ENCODE results near the gene KLK2.

KLK2 gene

DNA sequence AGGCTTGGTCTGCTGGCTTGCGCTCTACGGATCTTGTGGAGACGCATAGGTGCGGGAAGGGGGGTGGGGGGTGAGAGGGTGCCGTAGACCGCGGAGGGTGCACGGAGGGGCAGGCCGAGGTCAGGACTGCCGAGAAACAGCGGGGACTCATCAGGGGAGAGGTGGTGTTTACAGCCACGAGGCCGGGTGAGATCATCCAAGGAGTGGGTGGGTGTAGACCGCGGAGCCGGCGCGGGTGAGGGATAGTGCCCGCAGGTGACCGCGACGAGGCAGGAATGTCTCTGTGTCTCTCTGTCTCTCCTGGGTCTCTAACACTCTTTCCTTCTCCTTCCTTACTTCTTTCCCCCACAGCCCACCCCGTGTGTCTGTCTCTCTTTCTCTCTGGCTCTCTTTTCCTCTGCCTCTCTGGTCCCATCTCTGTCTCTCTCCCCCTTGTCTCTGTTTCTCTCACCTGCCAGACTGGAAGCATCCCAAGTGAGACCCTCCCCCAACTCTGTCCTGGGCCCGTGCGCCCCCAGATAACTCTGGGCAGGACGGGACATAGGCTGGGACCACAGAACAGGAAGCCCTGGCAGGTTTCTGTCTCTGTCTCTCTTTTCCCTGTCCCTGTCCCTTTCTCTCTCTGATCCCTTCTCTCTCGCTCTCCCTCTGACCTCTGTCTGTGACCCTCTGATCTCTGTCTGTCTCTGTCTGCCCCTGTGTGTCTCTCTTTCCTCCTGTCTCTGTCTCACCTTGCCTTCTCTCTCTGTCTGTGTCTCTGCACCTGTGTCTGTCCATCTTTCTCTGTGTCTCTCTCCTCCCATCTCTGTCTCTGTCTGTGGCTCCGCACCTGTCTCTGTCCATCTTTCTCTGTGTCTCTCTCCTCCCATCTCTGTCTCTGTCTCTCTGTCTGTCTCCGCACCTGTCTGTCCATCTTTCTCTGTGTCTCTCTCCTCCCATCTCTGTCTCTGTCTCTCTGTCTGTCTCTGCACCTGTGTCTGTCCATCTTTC, 39.8 kb downstream of the KLK2 start:
- TF ChIP-seq GATA3 (IDR thresholded peaks at IDR 0.05; ENCODE audit: low read depth, low read length) (no peak), GATA2 (IDR thresholded peaks at IDR 0.05; ENCODE audit: low read depth, low read length) (no peak)

DNA sequence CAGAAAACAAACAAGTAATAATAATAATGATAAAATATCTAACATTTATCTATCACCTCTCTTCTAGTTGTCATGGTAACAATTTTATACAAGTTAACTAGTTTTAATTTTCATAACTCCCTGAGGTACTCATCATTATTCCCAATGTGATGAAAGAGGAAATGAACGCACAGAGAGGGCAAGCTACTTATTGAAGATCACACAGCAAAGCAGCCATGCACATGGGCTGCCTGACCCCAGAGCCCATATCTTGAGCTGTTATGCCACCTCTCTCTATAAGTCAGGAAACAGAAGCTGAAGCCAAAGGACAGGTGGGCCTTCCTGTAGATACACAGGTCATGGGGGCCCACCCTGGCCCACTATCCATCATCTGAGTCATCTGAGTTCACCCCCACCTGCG, 42.8 kb downstream of the KLK2 start:
- TF ChIP-seq GATA3 (IDR thresholded peaks at IDR 0.05; ENCODE audit: low read depth, low read length) (no peak), GATA2 (IDR thresholded peaks at IDR 0.05; ENCODE audit: low read depth, low read length) (no peak)

DNA sequence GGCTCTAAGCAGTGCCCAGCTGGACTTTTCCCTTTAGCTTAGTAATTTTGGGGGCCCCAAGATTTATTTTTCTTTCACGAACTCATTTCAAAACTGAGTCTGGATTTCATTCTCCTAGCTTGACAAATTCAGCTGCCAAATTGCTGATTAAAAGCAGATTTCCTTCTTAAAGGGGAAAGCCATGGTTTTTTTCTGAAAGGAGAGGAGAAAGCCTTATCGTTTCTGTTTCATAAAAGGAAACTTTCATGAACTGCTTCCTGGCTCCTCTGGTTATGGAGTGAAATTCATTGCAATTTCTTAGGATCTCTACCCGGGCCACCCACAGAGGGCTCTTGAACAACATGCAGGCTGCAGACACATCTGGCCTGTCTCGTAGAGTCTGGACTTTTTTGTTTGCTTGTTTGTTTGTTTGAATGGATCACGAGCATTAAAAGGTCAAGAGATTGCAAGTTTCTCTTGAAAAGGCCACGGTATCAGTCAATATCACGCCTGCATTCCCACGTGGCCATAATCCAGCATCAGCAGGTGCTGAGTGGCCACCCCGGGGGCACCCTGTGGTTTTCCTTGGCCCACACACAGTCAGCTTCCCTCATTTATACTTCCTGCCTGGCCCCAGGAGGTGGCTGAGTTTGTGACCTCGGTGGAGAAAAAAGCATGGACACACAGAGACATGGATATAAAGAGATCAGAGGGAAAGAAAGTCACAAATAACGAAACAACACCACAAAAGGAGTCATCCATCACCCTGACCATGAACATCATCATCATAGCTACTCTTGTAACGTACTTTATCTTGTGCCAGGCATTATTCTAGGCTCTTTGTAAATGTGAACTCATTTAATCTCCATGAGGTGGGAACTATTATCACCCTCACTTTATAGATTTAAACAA, 48.4 kb downstream of the KLK2 start:
- TF ChIP-seq GATA2 (IDR thresholded peaks at IDR 0.05; ENCODE audit: low read depth, low read length): no peak
- TF ChIP-seq GATA3 (IDR thresholded peaks at IDR 0.05; ENCODE audit: low read depth, low read length): no peak

GRCh38 chr19:50922317-50922853, 49.1 kb downstream of the KLK2 start:
- TF ChIP-seq GATA2 (IDR thresholded peaks at IDR 0.05; ENCODE audit: low read depth, low read length) (no peak), GATA3 (IDR thresholded peaks at IDR 0.05; ENCODE audit: low read depth, low read length) (no peak)

DNA sequence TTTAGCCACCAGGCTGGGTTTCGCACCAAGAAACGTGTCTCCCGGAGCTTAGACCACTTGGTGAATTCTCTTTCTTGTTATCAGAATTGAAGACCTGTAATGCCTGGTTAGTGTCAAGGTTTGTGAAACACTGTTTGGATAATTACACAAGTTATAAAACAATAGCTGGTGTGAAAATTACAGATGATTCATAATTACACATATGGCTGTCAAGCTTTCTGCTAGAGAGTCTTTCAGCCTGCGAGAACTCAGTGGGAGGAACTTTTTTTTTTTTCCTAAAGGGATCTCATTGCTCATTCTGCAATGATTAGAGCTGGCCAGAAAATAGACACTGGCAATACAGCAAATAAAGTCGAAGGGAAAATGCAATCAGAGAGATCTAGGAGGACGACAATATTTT, 51.3 kb downstream of the KLK2 start:
- TF ChIP-seq GATA2 (IDR thresholded peaks at IDR 0.05; ENCODE audit: low read depth, low read length) (no peak), GATA3 (IDR thresholded peaks at IDR 0.05; ENCODE audit: low read depth, low read length) (no peak)

GRCh38 chr19:50925734-50926133, 52.5 kb downstream of the KLK2 start:
- TF ChIP-seq GATA2 (IDR thresholded peaks at IDR 0.05; ENCODE audit: low read depth, low read length): no peak
- no peak for TF ChIP-seq GATA3 (IDR thresholded peaks at IDR 0.05; ENCODE audit: low read depth, low read length)

DNA sequence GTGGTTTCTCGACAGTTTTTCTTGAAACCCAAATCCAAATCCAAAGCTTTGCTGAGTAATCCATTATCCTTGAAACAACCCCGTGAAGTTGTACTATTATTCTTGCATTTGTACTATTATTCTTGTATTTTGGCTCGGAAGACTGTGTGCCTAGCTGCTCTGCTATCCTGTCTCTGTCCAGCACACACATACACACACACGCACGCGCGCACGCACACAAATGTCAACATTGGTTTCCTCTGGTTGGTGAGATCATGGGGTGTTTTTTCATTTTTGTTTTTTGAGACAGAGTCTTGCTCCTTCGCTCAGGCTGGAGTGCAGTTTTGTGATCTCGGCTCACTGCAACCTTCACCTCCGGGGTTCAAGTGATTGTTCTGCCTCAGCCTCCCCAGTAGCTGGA, 52.9 kb downstream of the KLK2 start:
- no peak for TF ChIP-seq GATA3 (IDR thresholded peaks at IDR 0.05; ENCODE audit: low read depth, low read length)
- TF ChIP-seq GATA2 (IDR thresholded peaks at IDR 0.05; ENCODE audit: low read depth, low read length): no peak

DNA sequence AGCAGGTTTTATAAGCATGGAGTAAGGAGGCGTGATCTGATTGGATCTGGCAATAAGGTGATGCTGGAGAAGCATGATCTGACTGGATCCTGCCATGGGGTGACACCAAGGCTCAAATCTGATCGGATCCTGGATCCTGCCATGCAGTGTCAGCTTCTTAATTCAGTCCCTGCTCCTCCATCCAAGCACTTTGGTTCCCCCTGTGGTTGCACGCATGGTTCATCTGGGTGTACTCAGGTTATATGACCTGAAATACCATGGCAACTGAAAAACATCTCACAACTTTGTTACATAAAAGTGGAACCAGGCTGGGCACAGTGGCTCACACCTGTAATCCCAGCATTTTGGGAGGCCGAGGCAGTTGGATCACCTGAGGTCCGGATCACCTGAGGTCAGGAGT, 55.6 kb downstream of the KLK2 start:
- no peak for TF ChIP-seq GATA2 (IDR thresholded peaks at IDR 0.05; ENCODE audit: low read depth, low read length)
- no peak for TF ChIP-seq GATA3 (IDR thresholded peaks at IDR 0.05; ENCODE audit: low read depth, low read length)
